ENCODE results near the gene PGPEP1. TPM values are rescaled to one million over a fixed set of nuclear protein-coding genes. Genes with fewer than 3 reads are reported as not detected.
"Not testable (repeated sequence)": the region's sequence is repeated elsewhere in the genome, so short reads cannot be mapped to it uniquely, and the experiment has no call there.

Gene PGPEP1
- total RNA-seq, 2 donors from 2014 or later: 16.4 to 20.6 TPM

- Histone ChIP-seq H3K4me3 (no peak overlapping the region), H3K36me3 (no peaks in the 10 kb centered on the region), H3K27me3 (no peaks in the 10 kb centered on the region), H3K4me1 (peaks cover 0 to 14% of the 10 kb centered on the region in 2 donors), H3K27ac (peak overlapping the region; percentile 68 to 73), H3K9me3 (no peaks in the 10 kb centered on the region)
- DNase-seq (ENCODE audit: low spot score): peak; percentile 96
- TF ChIP-seq CTCF (IDR thresholded peaks at IDR 0.05): no peak
These were observed 39.7 kb downstream of the PGPEP1 start for GRCh38 chr19:18379803-18380747.

DNA sequence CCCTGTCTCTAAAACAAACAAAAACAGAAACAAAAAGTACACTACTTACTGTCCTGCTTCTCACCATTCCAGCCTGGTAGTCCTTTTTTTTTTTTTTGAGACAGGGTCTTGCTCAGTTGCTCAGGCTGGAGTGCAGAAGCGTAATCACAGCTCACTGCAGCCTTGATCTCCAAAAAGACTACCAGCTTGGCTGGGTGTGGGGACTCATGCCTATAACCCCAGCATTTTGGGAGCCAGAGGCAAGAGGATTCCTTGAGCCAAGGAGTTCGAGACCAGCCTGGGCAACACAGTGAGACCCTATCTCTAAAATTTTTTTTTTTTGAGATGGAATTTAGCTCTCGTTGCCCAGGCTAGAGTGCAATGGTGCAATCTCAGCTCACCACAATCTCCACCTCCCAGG, 40.4 kb downstream of the PGPEP1 start:
- H3K4me3 ChIP-seq: no peak overlapping the region
- H3K27me3 ChIP-seq: no peaks in the 10 kb centered on the region
- peak overlapping the region; percentile 68 to 73 for H3K27ac ChIP-seq
- no peak for TF ChIP-seq CTCF (IDR thresholded peaks at IDR 0.05)
- no peak for DNase-seq (ENCODE audit: low spot score)
- H3K36me3 ChIP-seq: no peaks in the 10 kb centered on the region
- H3K4me1 ChIP-seq: peaks cover 0 to 17% of the 10 kb centered on the region in 2 donors
- no peaks in the 10 kb centered on the region for H3K9me3 ChIP-seq

- H3K4me1 ChIP-seq: peaks cover 0 to 36% of the 10 kb centered on the region in 2 donors
- not testable (repeated sequence) for H3K27me3 ChIP-seq; H3K4me3 ChIP-seq; DNase-seq (ENCODE audit: low spot score); H3K27ac ChIP-seq; H3K9me3 ChIP-seq; H3K36me3 ChIP-seq
These were observed 43.2 kb downstream of the PGPEP1 start for GRCh38 chr19:18383622-18384021.

DNA sequence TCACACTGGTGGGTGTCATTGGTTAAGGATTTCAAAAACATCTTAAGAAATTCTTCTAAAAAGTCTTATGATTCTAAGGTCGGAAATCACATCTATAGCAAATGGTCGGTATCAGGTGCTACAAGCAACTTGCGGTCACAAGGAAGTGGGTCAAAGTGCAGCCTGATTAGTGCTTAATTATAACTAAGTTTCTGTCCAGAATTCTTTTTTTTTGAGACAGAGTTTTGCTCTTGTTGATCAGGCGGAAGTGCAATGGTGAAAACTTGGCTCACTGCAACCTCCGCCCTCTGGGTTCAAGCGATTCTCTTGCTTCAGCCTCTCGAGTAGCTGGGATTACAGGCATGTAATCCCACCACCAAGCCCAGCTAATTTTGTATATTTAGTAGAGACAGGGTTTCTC, 44.4 kb downstream of the PGPEP1 start:
- Histone ChIP-seq H3K4me3 (no peak overlapping the region), H3K27ac (no peak overlapping the region), H3K9me3 (no peaks in the 10 kb centered on the region), H3K36me3 (no peaks in the 10 kb centered on the region), H3K4me1 (peaks cover 0 to 36% of the 10 kb centered on the region in 2 donors), H3K27me3 (no peaks in the 10 kb centered on the region)
- no peak for DNase-seq (ENCODE audit: low spot score)
- no peak for TF ChIP-seq CTCF (IDR thresholded peaks at IDR 0.05)

GRCh38 chr19:18385359-18385674, 44.9 kb downstream of the PGPEP1 start:
- H3K27me3 ChIP-seq: no peaks in the 10 kb centered on the region

More at GRCh38 chr19:18385359-18385674, 44.9 kb downstream of the PGPEP1 start:
- DNase-seq (ENCODE audit: low spot score): no peak
- no peaks in the 10 kb centered on the region for H3K9me3 ChIP-seq
- TF ChIP-seq CTCF (IDR thresholded peaks at IDR 0.05): no peak
- no peak overlapping the region for H3K4me3 ChIP-seq
- H3K4me1 ChIP-seq: peaks cover 0 to 30% of the 10 kb centered on the region in 2 donors
- no peaks in the 10 kb centered on the region for H3K36me3 ChIP-seq
- no peak overlapping the region for H3K27ac ChIP-seq
